GM19397 (cell line): Measurements from ENCODE around the gene CSNK1G2.
"Not testable (repeated sequence)": the region's sequence is repeated elsewhere in the genome, so short reads cannot be mapped to it uniquely, and the experiment has no call there.

Source experiments
- ATAC-seq: cut with Tn5 transposase; IDR thresholded peaks from one replicate; pipeline ENCODE4 v1.9.1; 2021; ENCODE audit warnings: mild to moderate bottlenecking, moderate library complexity; ENCODE audit not compliant: unreplicated experiment

CSNK1G2 gene

DNA sequence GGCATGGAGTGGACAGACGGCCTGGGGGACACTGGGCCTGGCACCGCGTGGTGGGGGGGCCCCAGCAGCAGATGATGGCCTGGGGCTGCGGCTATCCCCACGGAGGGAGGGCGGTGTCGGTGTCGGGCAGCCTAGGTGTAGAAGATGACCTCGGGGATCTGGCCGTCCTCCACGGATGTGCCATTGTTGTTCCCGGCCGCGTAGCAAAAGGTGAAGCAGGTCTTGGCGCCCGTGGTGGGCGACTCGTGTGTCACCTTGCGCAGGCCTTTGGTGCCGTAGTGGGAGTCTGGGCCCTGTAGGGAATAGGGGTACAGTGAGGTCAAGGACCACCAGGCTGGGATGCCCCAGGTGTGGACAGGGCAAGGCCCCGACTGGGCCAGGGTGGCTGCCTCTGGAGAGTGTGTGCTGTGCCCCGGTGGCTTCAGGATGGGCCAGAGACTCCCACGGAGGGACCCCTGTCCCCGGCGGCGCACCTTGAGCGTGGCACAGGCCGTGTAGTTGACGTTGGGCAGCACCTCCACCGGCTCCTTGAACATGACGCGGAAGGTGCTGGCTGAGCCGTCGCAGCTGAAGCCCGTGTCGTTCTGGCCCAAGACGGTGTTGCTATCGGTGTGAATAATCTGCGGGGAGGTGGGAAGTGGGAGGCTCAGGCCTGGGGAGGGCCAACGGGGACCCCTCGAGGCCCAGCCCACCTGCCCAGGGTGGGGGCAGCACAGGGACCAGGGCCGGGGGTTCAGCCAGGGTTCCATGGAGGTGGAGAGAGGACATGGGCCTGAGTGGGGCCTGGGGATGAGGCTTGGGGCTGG, 45.6 kb downstream of the CSNK1G2 start:
- no peak for ATAC-seq

DNA sequence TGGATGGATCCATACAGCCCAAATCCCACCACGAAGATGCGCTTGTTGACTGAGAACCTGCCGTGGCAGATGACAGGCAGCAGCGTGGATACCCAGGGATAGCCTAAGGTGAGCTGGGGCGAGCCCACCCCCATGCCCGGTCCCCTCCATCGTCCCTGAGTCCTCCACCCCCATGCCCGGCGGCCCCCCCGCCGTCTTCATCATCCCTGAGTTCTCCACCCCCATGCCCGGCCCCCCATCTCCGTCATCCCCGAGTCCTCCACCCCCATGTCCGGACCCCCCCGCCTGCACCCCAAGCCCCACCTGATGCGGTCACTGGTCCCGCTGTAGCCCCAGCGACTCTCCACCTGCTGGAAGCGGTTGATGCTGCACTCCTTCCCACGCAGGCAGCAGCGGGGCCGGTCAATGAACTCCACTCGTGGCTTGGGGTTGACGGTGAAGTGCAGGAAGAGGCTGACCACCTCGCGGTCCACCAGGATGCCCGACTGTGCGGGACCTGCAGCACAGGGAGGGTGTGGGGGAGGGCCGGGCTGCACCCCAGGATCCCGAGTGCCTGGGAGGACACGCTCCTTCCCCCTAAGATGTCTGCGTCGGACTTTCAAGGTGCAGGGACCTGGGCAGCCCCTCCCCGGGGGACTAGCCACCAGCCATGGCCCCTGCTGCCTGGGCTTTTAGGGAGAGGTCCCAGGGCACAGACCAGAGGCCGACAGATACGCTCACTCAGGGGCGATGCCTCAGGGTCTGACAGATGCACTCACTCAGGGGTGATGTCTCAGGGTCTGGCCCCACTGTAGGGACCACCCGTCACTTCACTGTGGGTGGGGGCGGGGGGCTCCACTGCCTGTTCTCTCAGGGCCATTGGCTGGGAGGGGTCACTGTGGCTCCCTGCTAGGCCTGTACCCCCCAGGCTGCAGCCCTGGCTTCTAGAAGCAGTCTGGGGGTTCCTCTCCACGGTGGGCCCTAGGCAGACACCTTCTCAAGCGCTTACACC, 46.5 kb downstream of the CSNK1G2 start:
- no peak for ATAC-seq

DNA sequence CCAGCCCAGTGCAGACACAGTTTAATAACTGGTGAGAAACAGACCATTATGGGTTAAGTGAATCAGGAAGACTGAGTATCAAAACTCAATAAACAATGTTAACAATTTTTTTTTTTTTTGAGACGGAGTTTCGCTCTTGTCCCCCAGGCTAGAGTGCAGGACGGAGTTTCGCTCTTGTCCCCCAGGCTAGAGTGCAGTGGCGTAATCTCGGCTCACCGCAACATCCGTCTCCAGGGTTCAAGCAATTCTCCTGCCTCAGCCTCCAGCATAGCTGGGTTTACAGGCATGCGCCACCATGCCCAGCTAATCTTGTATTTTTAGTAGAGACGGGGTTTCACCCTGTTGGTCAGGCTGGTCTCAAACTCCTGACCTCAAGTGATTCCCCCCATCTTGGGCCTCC, 47.5 kb downstream of the CSNK1G2 start:
- not testable (repeated sequence) for ATAC-seq

DNA sequence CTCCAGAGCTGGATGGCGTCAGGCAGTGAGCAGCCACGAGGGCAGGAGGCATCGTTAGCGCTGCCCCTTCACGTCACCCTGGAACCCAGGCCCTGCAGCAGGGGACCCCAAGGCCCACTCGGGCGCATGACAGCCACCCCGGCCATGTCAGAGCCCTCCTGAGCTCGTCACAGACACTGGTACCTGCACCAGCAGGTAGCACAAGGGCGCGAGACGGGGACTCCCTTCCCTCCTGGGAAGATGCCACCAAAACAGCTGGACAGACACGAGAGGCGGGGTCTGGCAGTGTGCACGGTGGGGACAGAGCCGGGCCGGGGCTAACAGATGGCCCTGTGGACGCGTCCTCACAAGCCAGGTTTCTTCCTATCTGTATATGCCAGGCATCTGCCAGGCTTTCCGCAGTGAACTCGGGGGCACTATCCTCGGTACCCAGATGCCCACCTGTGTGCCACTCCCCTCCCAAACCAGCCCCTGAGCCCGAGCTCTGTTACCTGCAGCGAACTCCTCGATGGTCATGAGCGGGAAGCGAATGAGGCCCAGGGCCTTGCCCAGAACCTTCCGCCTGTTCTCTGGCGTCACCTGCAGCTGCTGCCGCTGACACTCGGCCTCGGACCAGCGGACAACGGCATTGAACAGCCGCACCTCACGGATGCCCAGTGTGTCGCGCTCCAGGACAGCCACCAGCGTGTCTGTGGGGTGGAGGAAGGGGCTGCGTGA, 48.7 kb downstream of the CSNK1G2 start:
- no peak for ATAC-seq

DNA sequence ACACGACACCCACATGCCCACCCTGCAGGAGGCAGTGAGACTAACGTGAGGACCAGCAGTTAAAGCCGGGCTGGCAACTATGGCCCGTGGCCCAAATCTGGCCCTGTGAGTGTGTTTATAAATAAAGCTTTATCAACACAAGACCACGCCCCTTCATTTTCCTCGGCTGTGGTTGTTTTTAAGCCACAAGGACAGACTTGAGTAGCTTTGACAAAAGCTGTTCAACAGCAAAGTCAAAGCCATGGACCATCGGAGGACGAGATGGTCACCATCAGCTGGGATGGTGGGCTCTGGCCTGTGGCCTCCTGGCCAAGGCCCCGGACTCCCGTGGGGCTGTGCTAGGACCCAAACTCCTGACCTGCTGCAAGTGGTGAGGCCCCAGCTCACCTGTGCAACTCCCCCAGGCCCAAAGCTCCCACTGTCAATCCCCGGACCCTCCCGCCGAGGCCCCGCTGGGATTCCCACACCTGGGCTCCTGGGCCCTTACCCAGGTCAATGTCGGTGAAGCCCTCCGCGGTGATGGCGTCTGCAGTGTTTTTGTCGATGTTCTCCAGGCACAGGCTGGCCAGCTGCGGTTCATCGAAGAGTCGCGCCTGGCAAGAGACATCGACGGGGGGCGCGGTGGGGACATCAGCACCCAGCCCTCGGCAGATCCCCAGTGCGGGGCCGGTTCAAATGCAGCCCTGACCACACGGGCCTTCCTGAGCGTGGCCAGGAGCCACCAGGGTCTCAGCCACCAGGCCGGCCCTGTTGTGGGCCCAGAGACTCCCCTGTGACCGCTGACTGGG, 49.5 kb downstream of the CSNK1G2 start:
- ATAC-seq, result no peak

DNA sequence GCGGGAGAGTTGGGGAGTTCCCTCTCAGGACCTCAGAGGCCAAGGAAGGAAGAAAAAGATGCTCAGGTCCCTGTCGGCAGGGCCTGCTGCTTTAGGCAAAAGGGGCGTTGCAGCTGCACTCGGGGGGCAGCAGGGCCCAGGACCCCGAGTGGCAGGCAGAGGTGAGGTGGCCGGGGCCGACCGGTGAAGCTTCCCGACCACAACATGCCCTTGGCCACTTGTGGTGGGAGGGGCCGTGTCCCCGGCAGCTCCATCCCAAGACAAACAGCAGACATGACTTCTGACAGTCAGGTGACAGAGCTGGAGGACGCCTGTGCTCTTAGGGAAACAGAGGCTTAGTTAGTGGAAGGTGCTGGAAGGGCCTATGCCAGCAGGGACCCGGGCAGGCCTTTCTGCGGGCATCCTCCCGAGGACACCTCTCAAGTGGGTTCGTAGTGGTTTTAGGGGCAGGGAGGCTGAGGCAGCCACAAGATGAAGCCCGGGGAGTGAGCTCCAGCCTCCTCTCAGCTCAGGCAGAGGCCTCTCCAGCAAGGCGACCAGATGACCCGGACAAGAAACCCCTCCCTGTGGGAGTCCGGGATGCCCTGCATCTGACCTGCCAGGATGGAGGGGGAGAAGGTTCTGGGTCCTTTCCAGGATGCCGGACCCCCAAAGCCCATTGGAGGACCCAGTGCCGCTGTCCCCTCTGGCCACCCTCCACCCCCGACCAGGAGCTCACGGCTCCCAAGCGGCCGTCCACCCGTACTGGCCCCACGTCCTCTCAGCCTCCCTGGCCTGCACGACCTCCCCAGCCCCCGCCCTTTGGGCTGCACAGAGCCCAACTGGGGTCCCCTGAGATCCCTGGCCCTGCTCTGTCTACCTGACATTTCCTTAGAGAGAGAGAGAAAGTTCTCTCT, 50.3 kb downstream of the CSNK1G2 start:
- no peak for ATAC-seq

DNA sequence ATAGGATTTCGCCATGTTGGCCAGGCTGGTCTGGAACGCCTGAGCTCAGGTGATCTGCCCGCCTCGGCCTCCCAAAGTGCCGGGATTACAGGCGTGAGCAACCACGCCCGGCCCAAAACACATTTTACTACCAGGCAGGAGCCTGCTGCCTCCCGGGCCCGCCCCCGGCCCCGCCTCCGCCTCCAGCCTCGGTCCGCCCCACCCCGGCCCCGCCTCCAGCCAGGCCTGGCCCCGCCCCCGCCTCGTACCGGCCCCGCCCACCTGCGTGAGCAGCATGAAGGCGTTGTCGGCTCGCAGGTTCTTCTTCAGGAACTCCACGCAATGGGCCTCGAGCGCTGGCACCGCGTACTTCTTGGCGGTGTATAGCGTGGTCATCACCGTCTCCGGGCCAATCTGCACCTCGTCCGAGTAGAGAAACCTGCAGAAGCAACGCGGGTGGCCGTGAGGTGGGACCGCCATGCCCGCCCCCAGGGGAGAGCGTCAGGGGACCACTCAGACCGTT, 51.8 kb downstream of the CSNK1G2 start:
- no peak for ATAC-seq

DNA sequence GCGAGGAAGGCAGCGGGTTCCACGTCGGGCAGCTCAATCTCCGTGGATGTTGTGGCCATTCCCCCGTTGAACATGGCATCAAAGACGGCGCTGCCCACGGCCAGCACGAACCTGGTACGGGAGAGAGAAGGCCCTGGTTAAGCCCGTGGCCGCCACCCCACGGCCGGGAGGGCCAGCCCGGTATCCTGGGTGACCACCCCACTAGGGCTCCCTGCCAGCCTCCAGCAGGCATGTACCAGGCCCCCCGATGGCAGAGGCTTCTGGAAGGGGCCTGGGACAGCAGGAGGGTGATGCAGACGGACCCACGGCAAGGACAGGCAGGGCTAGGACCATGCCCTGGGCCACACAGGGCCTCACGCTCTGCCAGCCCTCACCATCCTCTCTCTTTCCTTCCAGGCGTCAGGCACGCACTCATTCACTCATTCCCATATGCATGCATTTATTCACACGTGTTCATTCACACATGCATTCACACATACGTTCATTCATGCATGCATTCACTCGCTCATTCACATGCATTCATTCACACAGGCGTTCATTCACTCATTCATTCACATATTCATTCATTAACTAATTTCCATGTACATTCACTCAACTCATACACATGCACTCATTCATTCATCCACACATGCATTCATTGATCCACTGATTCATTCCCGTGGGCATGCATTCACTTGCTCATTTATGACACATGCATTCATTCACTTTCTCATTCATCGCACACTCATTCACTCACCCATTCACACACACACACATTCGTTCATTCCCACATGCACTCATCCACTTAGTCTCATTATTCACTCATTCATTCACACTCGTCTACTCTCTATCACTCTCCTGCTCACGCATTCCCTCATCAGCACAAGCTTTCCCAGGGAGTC, 56.6 kb downstream of the CSNK1G2 start:
- no peak for ATAC-seq

DNA sequence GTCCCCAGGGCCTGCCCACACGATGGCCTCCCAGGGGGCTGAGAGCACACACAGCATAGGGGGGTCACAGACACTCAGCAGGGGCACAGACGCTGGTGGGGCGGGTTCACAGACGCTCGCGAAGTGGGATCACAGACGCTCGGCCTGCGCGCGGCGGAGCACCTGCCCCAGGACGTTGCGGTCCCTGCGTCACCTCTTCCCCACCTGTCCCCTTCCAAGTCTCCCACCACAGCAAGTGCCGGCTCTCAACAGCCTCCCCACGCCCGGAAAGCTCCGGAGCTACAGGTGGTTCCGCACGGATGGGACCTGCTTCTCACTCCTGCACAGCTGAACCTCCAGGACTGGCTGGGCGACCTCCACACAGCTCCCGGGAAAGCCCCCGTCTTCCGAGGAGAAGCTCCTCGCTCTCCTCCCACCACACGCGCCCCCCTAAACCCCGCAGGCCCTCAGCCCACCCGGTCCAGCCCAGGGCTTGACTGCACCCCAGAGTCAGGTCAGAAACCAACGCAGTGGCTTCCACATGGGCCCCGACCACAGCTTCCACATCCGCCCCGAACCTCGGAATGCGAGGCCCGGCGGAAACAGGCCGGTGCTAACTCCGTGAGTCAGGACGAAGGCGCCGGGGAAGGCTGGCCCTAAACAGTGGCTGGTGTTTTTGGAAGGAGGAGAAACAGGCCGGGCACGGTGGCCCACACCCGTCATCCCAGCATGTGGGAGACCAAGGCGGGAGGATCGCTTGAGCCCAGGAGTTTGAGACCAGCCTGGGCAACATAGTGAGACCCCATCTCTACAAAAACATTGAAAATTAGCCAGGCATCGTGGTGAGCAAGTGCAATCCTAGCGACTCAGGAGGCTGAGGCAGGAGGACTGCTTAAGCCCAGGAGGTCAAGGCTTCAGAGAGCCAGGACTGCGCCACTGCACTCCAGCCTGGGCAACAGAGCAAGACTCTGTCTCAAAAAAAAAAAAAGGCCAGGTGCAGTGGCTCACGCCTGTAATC, 58.0 kb downstream of the CSNK1G2 start:
- ATAC-seq, result no peak

DNA sequence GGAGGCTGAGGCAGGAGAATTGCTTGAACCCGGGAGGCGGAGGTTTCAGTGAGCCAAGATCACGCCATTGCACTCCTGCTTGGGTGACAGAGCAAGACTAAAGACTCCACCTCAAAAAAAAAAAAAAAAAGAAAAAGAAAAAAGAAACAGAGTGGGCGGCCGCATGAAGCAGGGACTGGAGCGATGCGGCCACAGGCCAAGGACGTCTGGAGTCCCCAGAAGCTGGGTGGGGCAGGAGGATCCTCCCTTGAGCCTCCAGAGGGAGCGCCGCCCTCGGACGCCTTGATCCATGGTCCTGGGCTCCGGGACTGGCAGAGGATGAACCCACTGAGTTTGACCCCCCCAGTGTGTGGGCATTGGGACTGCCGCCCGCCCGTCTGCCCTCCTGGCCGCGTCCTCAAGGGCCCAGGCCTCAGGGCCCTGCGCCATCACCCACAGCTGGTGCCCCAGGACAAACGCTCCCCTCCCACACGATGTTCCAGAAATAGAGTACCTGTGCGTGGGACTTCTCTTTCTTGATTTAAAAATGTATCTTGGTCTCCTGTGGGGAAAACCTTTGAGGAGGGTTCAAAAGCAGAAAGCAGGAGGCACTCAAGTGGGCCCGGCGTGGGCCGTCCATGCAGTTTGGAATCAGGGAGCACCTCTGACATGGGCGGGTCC, 59.0 kb downstream of the CSNK1G2 start:
- no peak for ATAC-seq

DNA sequence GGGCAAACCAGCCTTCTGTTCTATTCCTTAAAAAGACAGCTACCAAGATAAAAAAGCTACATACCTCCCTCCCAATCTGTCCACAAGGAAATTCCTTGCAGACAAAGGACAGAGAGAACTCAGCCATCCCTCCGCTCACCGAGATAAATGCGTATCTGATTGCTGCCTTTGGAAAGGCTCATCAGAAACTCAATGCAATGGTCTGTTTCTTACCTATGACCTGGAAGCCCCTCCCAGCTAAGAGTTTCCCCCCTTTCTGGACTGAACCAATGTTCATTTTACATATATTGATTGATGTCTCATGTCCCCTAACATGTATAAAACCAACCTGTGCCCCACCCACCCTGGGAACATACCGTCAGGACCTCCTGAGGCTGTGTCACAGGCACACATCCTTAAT, 62.9 kb downstream of the CSNK1G2 start:
- ATAC-seq, result no peak

DNA sequence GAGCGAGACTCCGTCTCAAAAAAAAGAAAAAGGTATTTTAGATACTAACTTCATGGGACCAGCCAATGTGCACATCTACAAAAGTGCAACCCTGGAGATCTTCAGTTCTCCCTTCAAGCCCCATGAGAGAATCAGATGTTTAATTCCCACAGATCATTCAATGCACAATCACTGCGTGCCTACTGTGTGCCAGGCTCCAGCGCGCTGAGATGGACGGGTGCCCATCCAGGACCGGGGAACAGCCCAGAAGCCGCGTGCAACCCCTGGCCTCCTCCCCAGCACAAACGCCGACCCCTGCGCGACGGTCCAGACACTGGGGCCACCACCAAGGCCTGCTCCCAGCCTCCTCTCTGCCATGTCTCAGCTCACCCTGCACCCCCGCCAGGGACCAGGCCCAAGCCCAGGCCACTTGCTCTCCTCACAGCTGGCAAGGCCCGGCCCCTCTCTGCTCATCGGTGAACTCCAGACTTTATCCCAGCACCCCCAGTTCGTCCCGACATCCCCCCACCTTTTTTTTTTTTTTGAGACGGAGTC, 69.2 kb downstream of the CSNK1G2 start:
- ATAC-seq, result no peak

DNA sequence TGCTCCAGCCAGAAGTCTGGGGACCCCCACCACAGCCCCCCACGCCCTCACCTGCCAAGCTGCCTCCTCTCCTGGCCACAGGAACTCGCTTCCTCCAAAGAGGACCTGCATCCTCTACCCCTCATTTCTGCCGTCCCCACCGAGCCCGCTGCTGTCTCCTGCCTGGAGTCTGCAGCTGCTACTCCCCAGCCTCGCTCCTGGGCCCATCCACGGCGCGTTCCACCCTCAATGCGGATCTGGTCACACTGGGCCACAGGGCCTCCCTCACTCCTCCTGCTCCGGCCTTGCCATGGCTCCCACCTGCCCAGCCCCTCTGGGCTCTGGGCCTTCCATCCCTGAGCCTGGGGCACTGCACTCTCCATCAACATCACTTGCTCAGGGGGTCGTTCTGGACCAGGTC, 70.2 kb downstream of the CSNK1G2 start:
- ATAC-seq, result no peak

DNA sequence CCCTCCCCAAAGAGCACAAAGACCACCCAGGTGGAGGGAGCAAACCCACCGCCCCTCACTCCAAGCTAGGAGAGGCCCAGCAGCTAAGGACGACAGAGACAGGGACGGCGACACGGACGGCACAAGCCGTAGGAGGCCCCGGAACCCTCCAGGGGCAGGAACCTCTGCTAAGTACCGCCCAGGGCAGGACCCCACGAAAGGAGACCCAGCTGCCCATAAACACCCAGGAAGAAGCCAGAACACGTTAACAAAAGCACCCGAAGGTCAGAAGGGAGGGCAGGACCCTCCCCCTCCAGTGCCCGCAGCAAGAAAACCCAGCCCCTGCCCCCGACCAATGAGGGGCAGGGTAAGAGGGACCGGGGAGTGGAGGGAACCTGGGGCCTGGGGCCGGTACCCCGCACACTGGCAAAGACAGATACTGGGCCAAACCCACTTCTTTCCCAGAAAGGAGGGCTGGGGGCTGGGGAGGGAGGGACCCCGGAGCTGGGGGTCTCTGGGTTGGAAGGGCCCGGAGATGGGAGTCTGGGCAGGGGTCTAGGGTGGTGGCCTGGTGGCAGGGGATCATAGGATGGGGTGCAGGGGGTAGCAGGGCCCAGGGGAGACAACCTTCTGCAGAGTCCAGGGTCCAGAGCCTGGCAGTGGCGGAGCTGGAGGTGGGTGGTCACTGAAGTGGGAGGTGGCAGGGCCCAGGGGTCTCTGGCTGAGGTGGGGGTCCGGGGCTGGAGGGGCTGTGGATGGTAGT, 72.1 kb downstream of the CSNK1G2 start:
- ATAC-seq, result no peak

DNA sequence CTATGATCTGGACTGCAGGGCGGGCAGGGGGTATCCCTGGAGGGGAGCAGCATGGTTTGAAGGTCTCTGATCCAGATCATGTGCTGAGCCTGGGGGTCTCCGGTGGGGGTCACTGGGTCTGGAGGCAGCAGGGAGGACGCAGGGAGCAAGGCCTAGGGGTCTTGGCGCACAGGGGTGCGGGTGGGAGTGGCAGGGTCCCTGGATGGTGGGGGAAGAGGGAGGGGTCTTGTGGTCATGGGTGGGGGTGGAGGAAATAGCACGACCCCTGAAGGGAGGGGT, 72.7 kb downstream of the CSNK1G2 start:
- no peak for ATAC-seq

DNA sequence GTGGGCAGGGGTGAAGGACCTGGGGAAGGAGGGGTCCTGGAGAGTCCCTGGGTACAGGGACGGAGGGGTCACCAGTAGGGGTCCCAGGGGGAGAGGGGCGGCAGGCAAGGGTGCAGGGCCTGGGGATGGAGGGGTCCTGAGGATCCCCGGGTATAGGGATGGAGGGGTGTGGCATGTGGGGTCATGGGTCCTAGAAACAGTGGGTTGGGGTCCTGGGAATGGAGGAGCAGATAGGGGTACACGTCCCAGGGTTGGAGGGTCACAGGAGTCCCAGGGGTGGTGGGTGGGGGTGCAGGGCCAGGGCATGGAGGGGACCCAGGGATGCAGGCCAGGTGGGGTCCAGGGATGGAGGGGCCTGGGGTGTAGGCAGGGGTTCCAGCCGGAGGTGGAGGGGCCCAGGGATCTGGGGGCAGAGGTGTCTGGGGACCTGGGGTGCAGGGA, 73.2 kb downstream of the CSNK1G2 start:
- ATAC-seq, result no peak
